SK-N-SH (cell line): Measurements from ENCODE around the gene SCO2.

Experiments
- CHD2 ChIP-seq: fragments of 150-350 bp; IDR thresholded peaks from 2 replicates; pipeline ENCODE4 v1.6.1; 2018; ENCODE audit warnings: low read length; ENCODE audit not compliant: partially characterized antibody
- CTCF ChIP-seq: fragments of 200-600 bp; sonication (generic); IDR thresholded peaks from 2 replicates; pipeline ENCODE4 v1.6.1; 2017; ENCODE audit warnings: antibody characterized with exemption, mild to moderate bottlenecking, moderate library complexity
- EP300 ChIP-seq, 2 experiments: IDR thresholded peaks; 2 replicates each; pipeline versions ENCODE4 v1.4.0 to v1.6.1; 2012; ENCODE audit warnings: borderline replicate concordance in 1 of 2, low read depth in 1 of 2, low read length in 1 of 2
- EZH2phosphoT487 ChIP-seq: fragments of 200-600 bp; sonication (generic); IDR thresholded peaks from 2 replicates; pipeline ENCODE4 v1.6.1; 2017; ENCODE audit warnings: low read depth, mixed run types, mild to moderate bottlenecking, antibody characterized with exemption, moderate library complexity, borderline replicate concordance
- FOXM1 ChIP-seq: IDR thresholded peaks from 2 replicates; pipeline ENCODE4 v1.4.0; 2012; ENCODE audit warnings: low read depth, mild to moderate bottlenecking
- TAF1 ChIP-seq: IDR thresholded peaks from 2 replicates; pipeline ENCODE4 v1.6.1; 2012; ENCODE audit warnings: low read depth, mild to moderate bottlenecking, low read length, moderate library complexity, borderline replicate concordance
- YY1 ChIP-seq: IDR thresholded peaks from 2 replicates; pipeline ENCODE4 v1.4.0; 2012; ENCODE audit warnings: low read depth, mild to moderate bottlenecking

GRCh38 chr22:50548040-50548920 is 22.9 kb upstream of the SCO2 start:
- TF ChIP-seq CTCF (no peak), YY1 (no peak), TAF1 (no peak), FOXM1 (no peak), EP300 (IDR thresholded peaks at IDR 0.05; ENCODE audit: borderline replicate concordance in 1 of 2, low read depth in 1 of 2, low read length in 1 of 2) (no peak), CHD2 (no peak), EZH2phosphoT487 (no peak)
